Breast epithelium (tissue), 4 donors: Measurements from ENCODE around the gene S100P. TPM values are rescaled to one million over a fixed set of nuclear protein-coding genes. Genes with fewer than 3 reads are reported as not detected.
A peak's percentile ranks its signal among the peaks of the same experiment; 100 is the strongest.

Experiments
- DNase-seq, 2 donors: peaks; one replicate each; pipeline ENCODE4 v3.0.0-alpha.2; 2019; ENCODE audit warnings: low spot score in 2 of 2
- H3K27ac ChIP-seq, 2 donors: fragments of 200-600 bp; sonication (generic) in 1 of 2; one replicate each; pipeline ENCODE4 v1.5.1; 2016 to 2019; ENCODE audit warnings: mild to moderate bottlenecking in 1 of 2
- H3K27me3 ChIP-seq, 2 donors: fragments of 200-600 bp; sonication (generic) in 1 of 2; one replicate each; pipeline versions ENCODE4 v1.5.1 to v1.6.0; 2017 to 2019; ENCODE audit warnings: control low read depth in 1 of 2, mild to moderate bottlenecking in 1 of 2
- H3K36me3 ChIP-seq: fragments of 200-600 bp; one replicate; pipeline ENCODE4 v1.5.1; 2019
- H3K4me1 ChIP-seq, 2 donors: fragments of 200-600 bp; sonication (generic); one replicate each; pipeline ENCODE4 v1.5.1; 2016 to 2019; ENCODE audit warnings: control low read depth in 1 of 2
- H3K4me3 ChIP-seq, 3 donors: fragments of 200-600 bp; sonication (generic); 1 replicate in 2 of 3; 2 replicates in 1 of 3; pipeline ENCODE4 v1.5.1; 2016 to 2019; ENCODE audit warnings: mild to moderate bottlenecking in 3 of 3, moderate library complexity in 2 of 3
- H3K9me3 ChIP-seq, 2 donors: fragments of 200-600 bp; sonication (generic) in 1 of 2; one replicate each; pipeline ENCODE4 v1.5.1; 2016 to 2019; ENCODE audit warnings: control low read depth in 1 of 2
- CTCF ChIP-seq, 3 donors: fragments of 450-650 bp; IDR thresholded peaks; one replicate each; pipeline ENCODE4 v1.5.1; 2016 to 2017; ENCODE audit warnings: antibody characterized with exemption in 3 of 3, mild to moderate bottlenecking in 3 of 3, moderate library complexity in 3 of 3
- POLR2A ChIP-seq: fragments of 450-650 bp; IDR thresholded peaks from one replicate; pipeline ENCODE4 v1.6.1; 2016; ENCODE audit warnings: antibody characterized with exemption, mild to moderate bottlenecking, moderate library complexity
- POLR2AphosphoS5 ChIP-seq, 3 donors: sonication (generic); formaldehyde crosslinking; IDR thresholded peaks; one replicate each; pipeline ENCODE4 v1.6.1; 2017; ENCODE audit warnings: antibody characterized with exemption in 3 of 3
- intact Hi-C: fragments of 100-400 bp; cut with DNase I; formaldehyde crosslinking; loops from one replicate; pipeline ENCODE4 v1.15.1; 2023; ENCODE audit warnings: low total_unique reads
- total RNA-seq, 3 donors: library from RNA; depleted of rRNA; stranded (reverse); fragments of >200 nt; gene quantifications; one replicate each; pipeline ENCODE4 v1.1.0, GENCODE V29; 2016

S100P gene
- total RNA-seq, 3 donors from 2014 or later, result 0.29 to 0.98 TPM; not detected in 1

GRCh38 chr4:6687947-6688878, 5.5 kb upstream of the S100P start:
- H3K27me3 ChIP-seq, result no peaks in the 10 kb centered on the region
- H3K27ac ChIP-seq, result peak overlapping the region; percentile 89
- no peaks in the 10 kb centered on the region for H3K9me3 ChIP-seq
- DNase-seq, result peak; percentile 62 to 79
- peaks cover 6 to 9% of the 10 kb centered on the region in 2 donors for H3K4me1 ChIP-seq
- TF ChIP-seq CTCF (IDR thresholded peaks at IDR 0.05), result peak; percentile 9 to 62 (median 58)
- TF ChIP-seq POLR2AphosphoS5 (IDR thresholded peaks at IDR 0.05), result no peak
- H3K4me3 ChIP-seq, result peak overlapping the region in 2 of 3 donors; percentile 6 to 47
- no peaks in the 10 kb centered on the region for H3K36me3 ChIP-seq
- intact Hi-C loops, result no loop called here

- Histone ChIP-seq H3K36me3 (no peaks in the 10 kb centered on the region), H3K27me3 (no peaks in the 10 kb centered on the region), H3K4me3 (peak overlapping the region in 2 of 3 donors; percentile 6 to 47), H3K9me3 (no peaks in the 10 kb centered on the region), H3K27ac (peak overlapping the region; percentile 89), H3K4me1 (peaks cover 6 to 9% of the 10 kb centered on the region in 2 donors)
- intact Hi-C loops, result no loop called here
- TF ChIP-seq POLR2AphosphoS5 (IDR thresholded peaks at IDR 0.05) (peak in 2 of 3 donors; percentile 28 to 34), POLR2A (no peak), CTCF (IDR thresholded peaks at IDR 0.05) (no peak)
- peak; percentile 82 to 83 for DNase-seq
Observed at GRCh38 chr4:6688879-6689505, 4.7 kb upstream of the S100P start.

- no peak for DNase-seq
- Histone ChIP-seq H3K9me3 (no peaks in the 10 kb centered on the region), H3K36me3 (no peaks in the 10 kb centered on the region), H3K27ac (peak overlapping the region; percentile 89), H3K27me3 (peaks cover 0 to 3% of the 10 kb centered on the region in 2 donors), H3K4me1 (peaks cover 6 to 9% of the 10 kb centered on the region in 2 donors), H3K4me3 (peak overlapping the region in 2 of 3 donors; percentile 6 to 47)
- intact Hi-C loops, result no loop called here
- no peak for TF ChIP-seq CTCF (IDR thresholded peaks at IDR 0.05)
Observed at GRCh38 chr4:6689506-6689960, 4.1 kb upstream of the S100P start.

- H3K27ac ChIP-seq, result peak overlapping the region; percentile 48 to 57
- peaks cover 0 to 3% of the 10 kb centered on the region in 2 donors for H3K27me3 ChIP-seq
- TF ChIP-seq POLR2AphosphoS5 (IDR thresholded peaks at IDR 0.05) (no peak), POLR2A (no peak), CTCF (IDR thresholded peaks at IDR 0.05) (no peak)
- peaks cover 11 to 16% of the 10 kb centered on the region in 2 donors for H3K4me1 ChIP-seq
- H3K36me3 ChIP-seq, result no peaks in the 10 kb centered on the region
- no peak overlapping the region for H3K4me3 ChIP-seq
- no peaks in the 10 kb centered on the region for H3K9me3 ChIP-seq
- intact Hi-C loops, result no loop called here
- no peak for DNase-seq
Observed at GRCh38 chr4:6692379-6692778, 1.3 kb upstream of the S100P start.

GRCh38 chr4:6692806-6693205, 872 bp upstream of the S100P start:
- Histone ChIP-seq H3K36me3 (no peaks in the 10 kb centered on the region), H3K9me3 (no peaks in the 10 kb centered on the region), H3K27me3 (peaks cover 0 to 3% of the 10 kb centered on the region in 2 donors), H3K27ac (peak overlapping the region; percentile 48 to 57), H3K4me3 (no peak overlapping the region), H3K4me1 (peaks cover 11 to 16% of the 10 kb centered on the region in 2 donors)
- intact Hi-C loops, result no loop called here
- DNase-seq, result no peak
- TF ChIP-seq POLR2A (no peak), POLR2AphosphoS5 (IDR thresholded peaks at IDR 0.05) (no peak), CTCF (IDR thresholded peaks at IDR 0.05) (no peak)
